MCF 10A (cell line): ENCODE results near the gene CD300H. TPM values are rescaled to one million over a fixed set of nuclear protein-coding genes. Genes with fewer than 3 reads are reported as not detected.

Experiments used
- BruUV-seq: library from RNA; stranded (reverse); fragments of 400-500 nt; replicated peaks from 2 replicates; lab custom pipeline; 2021; lab: Mats Ljungman, UMichigan
- CTCF ChIA-PET: fragments of 300-600 bp; sonication (Branson Sonifier 250); formaldehyde crosslinking; extraction: SDS; loops from one replicate; lab custom pipeline; 2021; ENCODE audit warnings: antibody characterized with exemption, inconsistent platforms; lab: Yijun Ruan, JAX
- POLR2A ChIA-PET: fragments of 300-600, 350-650 bp; sonication (Branson Sonifier 250); formaldehyde crosslinking; extraction: SDS; loops from one replicate; lab custom pipeline; 2020; ENCODE audit warnings: antibody characterized with exemption, inconsistent platforms; lab: Yijun Ruan, JAX
- DNase-seq: peaks from one replicate; pipeline ENCODE4 v3.0.0-alpha.2; 2018; ENCODE audit not compliant: unreplicated experiment
- H3K27ac Mint-ChIP-seq: one replicate; pipeline ENCODE4 v1.8.0; 2022; ENCODE audit warnings: mild to moderate bottlenecking, low read depth, mixed read lengths; ENCODE audit not compliant: unreplicated experiment
- H3K27me3 Mint-ChIP-seq: one replicate; pipeline ENCODE4 v1.8.0; 2022; ENCODE audit warnings: mixed read lengths; ENCODE audit not compliant: insufficient read depth, unreplicated experiment
- H3K36me3 Mint-ChIP-seq: one replicate; pipeline ENCODE4 v1.8.0; 2022; ENCODE audit warnings: mild to moderate bottlenecking, moderate library complexity, mixed read lengths; ENCODE audit not compliant: insufficient read depth, unreplicated experiment
- H3K4me1 Mint-ChIP-seq: one replicate; pipeline ENCODE4 v1.8.0; 2022; ENCODE audit warnings: mixed read lengths; ENCODE audit not compliant: insufficient read depth, unreplicated experiment
- H3K4me3 Mint-ChIP-seq: one replicate; pipeline ENCODE4 v1.8.0; 2022; ENCODE audit warnings: mild to moderate bottlenecking, moderate library complexity, mixed read lengths; ENCODE audit not compliant: unreplicated experiment
- H3K9me3 Mint-ChIP-seq: one replicate; pipeline ENCODE4 v1.8.0; 2022; ENCODE audit warnings: mixed read lengths; ENCODE audit not compliant: unreplicated experiment
- intact Hi-C: fragments of 100-400 bp; cut with micrococcal nuclease; formaldehyde crosslinking; loops from 2 replicates; pipeline ENCODE4 v1.14.1; 2022
- total RNA-seq: library from RNA; stranded (reverse); gene quantifications from 2 replicates; pipeline ENCODE4 v1.2.3, GENCODE V29; 2022
- TF ChIP-seq, protein P1 (sequence below): fragments of 200-600 bp; IDR thresholded peaks from one replicate; pipeline ENCODE4 v1.8.0; 2022; ENCODE audit warnings: antibody characterized with exemption, mild to moderate bottlenecking; ENCODE audit not compliant: unreplicated experiment

The CD300H gene
- total RNA-seq, 1 experiment from 2014 or later, result not detected

GRCh38 chr17:74542727-74543383 lies 24.5 kb downstream of the CD300H start:
- no peaks in the 10 kb centered on the region for H3K36me3 Mint-ChIP-seq
- no peaks in the 10 kb centered on the region for H3K9me3 Mint-ChIP-seq
- H3K27ac Mint-ChIP-seq, result no peak overlapping the region
- ChIA-PET CTCF (interaction anchor here (0.6 to 0.7 kb wide), 2 partner anchors 9 to 1989 kb away, joined by 3 read pairs; no protein-coding TSS in a partner anchor), POLR2A (no interaction called here)
- no peak overlapping the region for H3K4me3 Mint-ChIP-seq
- intact Hi-C loops, result no loop called here
- no peak for DNase-seq
- peaks cover 11% of the 10 kb centered on the region for H3K4me1 Mint-ChIP-seq
- TF ChIP-seq, protein P1, sequence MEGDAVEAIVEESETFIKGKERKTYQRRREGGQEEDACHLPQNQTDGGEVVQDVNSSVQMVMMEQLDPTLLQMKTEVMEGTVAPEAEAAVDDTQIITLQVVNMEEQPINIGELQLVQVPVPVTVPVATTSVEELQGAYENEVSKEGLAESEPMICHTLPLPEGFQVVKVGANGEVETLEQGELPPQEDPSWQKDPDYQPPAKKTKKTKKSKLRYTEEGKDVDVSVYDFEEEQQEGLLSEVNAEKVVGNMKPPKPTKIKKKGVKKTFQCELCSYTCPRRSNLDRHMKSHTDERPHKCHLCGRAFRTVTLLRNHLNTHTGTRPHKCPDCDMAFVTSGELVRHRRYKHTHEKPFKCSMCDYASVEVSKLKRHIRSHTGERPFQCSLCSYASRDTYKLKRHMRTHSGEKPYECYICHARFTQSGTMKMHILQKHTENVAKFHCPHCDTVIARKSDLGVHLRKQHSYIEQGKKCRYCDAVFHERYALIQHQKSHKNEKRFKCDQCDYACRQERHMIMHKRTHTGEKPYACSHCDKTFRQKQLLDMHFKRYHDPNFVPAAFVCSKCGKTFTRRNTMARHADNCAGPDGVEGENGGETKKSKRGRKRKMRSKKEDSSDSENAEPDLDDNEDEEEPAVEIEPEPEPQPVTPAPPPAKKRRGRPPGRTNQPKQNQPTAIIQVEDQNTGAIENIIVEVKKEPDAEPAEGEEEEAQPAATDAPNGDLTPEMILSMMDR, result no peak
- peaks cover 21% of the 10 kb centered on the region for H3K27me3 Mint-ChIP-seq
- no TSS peak for BruUV-seq

GRCh38 chr17:74542166-74542565 lies 25.1 kb downstream of the CD300H start:
- H3K4me1 Mint-ChIP-seq, result peaks cover 4% of the 10 kb centered on the region
- TF ChIP-seq, protein P1, result no peak
- intact Hi-C loops, result no loop called here
- peaks cover 26% of the 10 kb centered on the region for H3K27me3 Mint-ChIP-seq
- POLR2A ChIA-PET, result no interaction called here
- H3K36me3 Mint-ChIP-seq, result no peaks in the 10 kb centered on the region
- no peak overlapping the region for H3K27ac Mint-ChIP-seq
- CTCF ChIA-PET, result interaction anchor here (0.7 kb wide), 1 partner anchor 54 kb away, joined by 4 read pairs; no protein-coding TSS in a partner anchor
- DNase-seq, result no peak
- BruUV-seq, result no TSS peak
- no peak overlapping the region for H3K4me3 Mint-ChIP-seq
- no peaks in the 10 kb centered on the region for H3K9me3 Mint-ChIP-seq

GRCh38 chr17:74541176-74542111 lies 25.9 kb downstream of the CD300H start:
- H3K36me3 Mint-ChIP-seq, result no peaks in the 10 kb centered on the region
- TF ChIP-seq, protein P1, result no peak
- CTCF ChIA-PET, result interaction anchor here (0.7 kb wide), 1 partner anchor 54 kb away, joined by 4 read pairs; no protein-coding TSS in a partner anchor
- no peak overlapping the region for H3K27ac Mint-ChIP-seq
- H3K4me1 Mint-ChIP-seq, result peaks cover 4% of the 10 kb centered on the region
- BruUV-seq, result no TSS peak
- DNase-seq, result no peak
- POLR2A ChIA-PET, result no interaction called here
- no peak overlapping the region for H3K4me3 Mint-ChIP-seq
- intact Hi-C loops, result no loop called here
- H3K9me3 Mint-ChIP-seq, result no peaks in the 10 kb centered on the region
- peaks cover 33% of the 10 kb centered on the region for H3K27me3 Mint-ChIP-seq

GRCh38 chr17:74539281-74539820 lies 28.0 kb downstream of the CD300H start:
- no TSS peak for BruUV-seq
- peaks cover 40% of the 10 kb centered on the region for H3K27me3 Mint-ChIP-seq
- ChIA-PET CTCF (no interaction called here), POLR2A (no interaction called here)
- peaks cover 2% of the 10 kb centered on the region for H3K4me1 Mint-ChIP-seq
- H3K27ac Mint-ChIP-seq, result no peak overlapping the region
- intact Hi-C loops, result no loop called here
- no peak overlapping the region for H3K4me3 Mint-ChIP-seq
- H3K9me3 Mint-ChIP-seq, result no peaks in the 10 kb centered on the region
- TF ChIP-seq, protein P1, result no peak
- DNase-seq, result no peak
- H3K36me3 Mint-ChIP-seq, result no peaks in the 10 kb centered on the region
